Measurements from ENCODE around the gene CRYGA.

GRCh38 chr2:208136716-208137094, 26.7 kb downstream of the CRYGA start:
- TF ChIP-seq CTCF (conservative IDR thresholded peaks at IDR 0.05) (no peak), EZH2 (IDR thresholded peaks at IDR 0.05; ENCODE audit: low read depth) (no peak)
